Stimulated activated CD4-positive, alpha-beta T cell treated with anti-CD3 and anti-CD28 coated beads, Interleukin-1b, Interleukin-23, amount 100 ng/mL, for 24 hours (primary cell): Measurements from ENCODE around the gene DAP.
"Not testable (repeated sequence)": the region's sequence is repeated elsewhere in the genome, so short reads cannot be mapped to it uniquely, and the experiment has no call there.

Experiments used
- DNase-seq, 4 experiments: peaks; one replicate each; pipeline ENCODE4 v3.0.0-alpha.2; 2020; ENCODE audit warnings: low read depth in 4 of 4, low spot score in 1 of 4

Gene DAP

GRCh38 chr5:10735569-10736276, 25.3 kb downstream of the DAP start:
- no peak for DNase-seq

DNA sequence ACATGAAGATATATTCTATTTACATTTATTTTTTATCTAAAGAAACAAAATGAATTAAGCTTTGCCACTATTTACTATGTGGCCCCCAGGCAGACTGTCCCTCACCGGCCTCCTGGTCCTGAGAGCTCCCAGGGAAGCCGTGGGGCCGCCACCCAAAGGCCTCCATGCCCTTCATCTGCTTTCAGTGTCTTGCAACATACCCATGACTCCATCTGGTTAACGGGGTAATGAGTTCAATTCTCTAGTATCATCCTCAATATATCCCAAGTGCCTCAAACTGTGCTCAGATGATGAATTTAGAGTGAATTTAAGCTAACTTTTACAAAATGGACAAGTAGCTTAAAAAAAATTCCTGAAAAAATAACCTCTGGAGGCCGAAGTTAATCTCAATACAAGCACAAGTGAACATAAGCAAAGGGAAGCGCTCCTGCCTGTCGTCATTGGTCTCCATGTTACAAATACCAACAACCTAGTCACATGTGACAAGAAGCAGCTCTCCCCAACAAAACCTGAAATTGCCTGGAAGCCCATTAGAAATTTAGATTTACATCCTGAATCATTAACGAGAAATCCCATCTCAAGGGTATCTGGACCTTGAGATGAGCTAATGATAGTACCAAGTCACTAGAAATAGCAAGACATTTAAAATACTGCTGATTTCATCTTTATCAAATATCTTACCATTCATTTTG, 26.1 kb downstream of the DAP start:
- DNase-seq: no peak

- DNase-seq: no peak
Measured at GRCh38 chr5:10734037-10734709, 26.9 kb downstream of the DAP start.

GRCh38 chr5:10733426-10733825, 27.6 kb downstream of the DAP start:
- no peak for DNase-seq

- no peak for DNase-seq
Measured at GRCh38 chr5:10731913-10732312, 29.1 kb downstream of the DAP start.

- no peak for DNase-seq
Measured at GRCh38 chr5:10730043-10730351, 31.0 kb downstream of the DAP start.

- no peak for DNase-seq
Measured at GRCh38 chr5:10729320-10730042, 31.6 kb downstream of the DAP start.

- no peak for DNase-seq
Measured at GRCh38 chr5:10728679-10729078, 32.4 kb downstream of the DAP start.

- DNase-seq: no peak
Measured at GRCh38 chr5:10727861-10728260, 33.2 kb downstream of the DAP start.

DNA sequence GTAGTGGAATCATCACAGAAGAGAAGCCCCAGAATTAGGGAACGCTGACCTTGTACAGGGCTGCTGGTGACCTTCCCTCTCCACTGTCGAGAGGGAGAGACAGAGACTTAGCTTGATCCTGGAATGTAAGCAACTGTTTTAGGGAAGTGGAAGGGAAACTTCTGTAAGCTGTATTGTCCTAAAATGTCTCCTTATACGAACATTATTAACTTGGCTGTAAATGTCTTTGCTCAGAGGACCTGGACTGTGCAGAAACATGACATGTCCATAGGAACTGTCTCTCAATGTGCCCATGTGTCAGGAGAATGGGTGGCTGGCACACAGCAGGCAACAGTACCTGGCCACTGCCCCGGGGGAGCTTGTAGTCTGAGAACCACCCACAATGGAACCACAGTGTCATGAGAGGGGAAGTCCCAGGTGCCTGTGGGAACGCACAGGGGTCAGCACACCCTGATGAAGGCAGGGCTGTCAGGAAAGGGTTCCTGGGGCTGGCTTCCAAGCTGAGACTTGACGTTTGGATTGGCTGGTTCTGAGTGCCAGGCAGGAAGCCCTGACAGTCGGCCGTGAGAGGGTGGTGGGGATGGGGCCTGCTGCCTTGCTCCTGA, 34.0 kb downstream of the DAP start:
- DNase-seq: no peak

- no peak for DNase-seq
Measured at GRCh38 chr5:10726179-10726912, 34.7 kb downstream of the DAP start.

GRCh38 chr5:10725636-10726035, 35.4 kb downstream of the DAP start:
- DNase-seq: no peak

DNA sequence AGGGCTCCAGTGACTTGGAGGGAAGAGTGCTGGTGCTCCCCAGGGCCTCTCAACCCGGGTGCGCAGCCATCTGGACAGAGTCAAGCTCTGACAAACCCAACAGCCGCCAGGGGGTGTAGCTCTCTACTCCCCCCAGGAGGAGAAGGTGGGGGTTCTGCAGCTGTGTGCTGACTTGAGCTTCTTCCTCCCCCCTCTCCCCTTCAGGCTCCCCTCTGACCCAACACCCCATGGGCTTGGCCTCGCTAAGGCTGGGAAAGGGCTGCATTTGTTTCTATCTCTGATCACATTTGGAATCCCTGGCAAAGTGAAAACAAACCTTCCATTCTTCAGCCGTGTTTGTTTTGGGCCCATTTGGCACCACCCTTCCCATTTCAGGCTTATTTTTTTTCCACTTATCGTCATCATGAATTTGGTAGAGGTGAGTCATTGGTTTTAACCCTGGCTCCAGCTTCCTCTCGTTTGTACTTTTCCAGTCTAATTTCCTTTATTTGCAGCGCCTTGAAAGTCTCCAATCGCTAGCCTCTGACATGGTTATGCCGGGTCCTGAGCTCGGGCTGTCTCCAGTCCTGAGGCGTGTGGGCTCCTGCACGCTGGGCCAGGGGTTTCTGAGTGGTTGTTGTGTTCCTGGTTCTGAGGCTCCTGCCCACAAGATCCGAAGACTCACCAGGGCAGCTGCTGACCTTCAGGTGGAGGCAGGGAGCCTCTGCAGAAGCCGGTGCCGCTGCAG, 36.1 kb downstream of the DAP start:
- no peak for DNase-seq

DNA sequence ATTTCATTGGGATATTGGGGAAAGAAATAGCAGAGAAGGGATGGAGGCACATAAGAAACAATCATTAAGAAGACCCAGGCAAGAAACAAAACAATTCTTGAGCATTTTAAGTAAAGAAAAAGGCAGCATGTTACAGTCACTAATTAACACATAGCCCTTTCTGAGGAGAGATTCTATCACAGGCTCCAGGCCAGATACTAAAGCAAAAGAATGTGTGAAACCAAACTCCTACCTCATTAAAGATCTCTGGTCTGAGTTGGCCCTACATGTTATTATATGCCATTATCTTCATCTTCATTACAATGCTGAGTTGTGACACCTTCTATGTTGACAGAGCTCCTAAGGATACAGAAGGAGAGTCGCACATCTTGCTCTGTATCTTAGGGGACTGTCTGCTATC, 37.5 kb downstream of the DAP start:
- DNase-seq: no peak

DNA sequence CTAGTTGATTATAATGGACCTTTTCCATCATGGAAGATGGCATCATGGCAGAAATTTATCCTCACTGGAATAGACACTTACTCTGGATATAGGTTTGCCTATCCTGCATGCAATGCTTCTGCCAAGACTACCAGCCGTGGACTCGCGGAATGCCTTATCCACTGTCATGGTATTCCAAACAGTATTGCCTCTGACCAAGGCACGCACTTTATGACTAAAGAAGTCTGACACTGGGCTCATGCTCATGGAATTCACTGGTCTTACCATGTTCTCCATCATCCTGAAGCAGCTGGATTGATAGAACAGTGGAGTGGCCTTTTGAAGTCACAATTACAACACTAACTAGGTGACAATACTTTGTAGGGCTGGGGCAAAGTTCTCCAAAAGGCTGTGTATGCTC, 40.3 kb downstream of the DAP start:
- DNase-seq: not testable (repeated sequence)

DNA sequence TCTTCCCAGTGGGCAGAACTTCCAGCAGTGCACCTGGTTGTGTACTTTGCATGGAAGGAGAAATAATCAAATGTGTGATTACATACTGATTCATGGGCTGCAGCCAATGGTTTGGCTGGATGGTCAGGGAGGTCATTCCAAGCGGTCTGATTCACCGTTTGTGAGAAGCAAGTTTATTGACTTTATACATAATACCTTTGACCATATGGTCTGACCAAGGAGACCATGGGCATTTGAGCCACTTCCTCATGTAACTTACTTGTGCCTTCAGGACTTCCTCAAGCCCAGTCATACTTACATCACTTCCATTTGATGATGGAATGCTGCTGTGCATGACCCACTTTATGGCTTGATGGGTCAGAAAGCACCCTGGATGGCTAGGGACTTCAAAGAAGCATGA, 41.1 kb downstream of the DAP start:
- DNase-seq: no peak

DNA sequence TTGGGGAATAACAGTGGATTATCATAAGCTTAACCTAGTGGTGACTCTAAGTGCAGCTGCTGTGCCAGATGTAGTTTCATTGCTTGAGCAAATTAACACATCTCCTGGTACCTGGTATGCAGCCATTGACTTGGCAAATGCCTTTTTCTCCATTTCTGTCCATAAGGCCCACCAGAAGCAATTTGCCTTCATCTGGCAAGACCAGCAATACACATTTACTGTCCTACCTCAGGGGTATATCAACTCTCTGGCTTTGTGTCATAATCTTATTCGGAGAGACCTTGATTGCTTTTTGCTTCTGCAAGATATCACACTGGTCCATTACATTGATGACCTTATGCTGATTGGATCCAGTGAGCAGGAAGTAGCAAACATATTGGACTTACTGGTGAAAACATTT, 42.4 kb downstream of the DAP start:
- DNase-seq: not testable (repeated sequence)

GRCh38 chr5:10716825-10717224, 44.2 kb downstream of the DAP start:
- not testable (repeated sequence) for DNase-seq

- DNase-seq: no peak
Measured at GRCh38 chr5:10715605-10716290, 45.3 kb downstream of the DAP start.
